Osteoblast (primary cell): ENCODE data around the gene CCDC112. TPM values are rescaled to one million over a fixed set of nuclear protein-coding genes. Genes with fewer than 3 reads are reported as not detected.

Source experiments
- DNase-seq: peaks from one replicate; pipeline ENCODE4 v3.0.0; 2011; ENCODE audit warnings: low spot score, mixed read lengths; ENCODE audit not compliant: insufficient read length; ENCODE audit errors: missing footprints
- H2AFZ ChIP-seq: 2 replicates; pipeline ENCODE4 v1.6.0; 2011; ENCODE audit warnings: mild to moderate bottlenecking, low read length
- H3K27ac ChIP-seq: 2 replicates; pipeline ENCODE4 v1.5.1; 2011; ENCODE audit warnings: mild to moderate bottlenecking, low read depth, low read length, moderate library complexity
- H3K27me3 ChIP-seq: 2 replicates; pipeline ENCODE4 v1.6.0; 2012; ENCODE audit warnings: mild to moderate bottlenecking, control low read depth, inconsistent platforms, low read length, moderate library complexity; ENCODE audit not compliant: insufficient read depth
- H3K36me3 ChIP-seq: 2 replicates; pipeline ENCODE4 v1.5.1; 2011; ENCODE audit warnings: mild to moderate bottlenecking, low read length, control low read depth, moderate library complexity; ENCODE audit not compliant: insufficient read depth
- H3K4me1 ChIP-seq: 2 replicates; pipeline ENCODE4 v1.5.1; 2011; ENCODE audit warnings: mild to moderate bottlenecking, low read length, control low read depth, moderate library complexity; ENCODE audit not compliant: insufficient read depth
- H3K4me2 ChIP-seq: 2 replicates; pipeline ENCODE4 v1.6.0; 2011; ENCODE audit warnings: mild to moderate bottlenecking, low read length; ENCODE audit not compliant: insufficient read depth
- H3K4me3 ChIP-seq: fragments of 200-600 bp; sonication (generic); 3 replicates; pipeline ENCODE4 v1.5.1; 2012; ENCODE audit warnings: mild to moderate bottlenecking, low read length, inconsistent platforms; ENCODE audit not compliant: insufficient read depth
- H3K79me2 ChIP-seq: 2 replicates; pipeline ENCODE4 v1.6.0; 2012; ENCODE audit warnings: mild to moderate bottlenecking, low read length, control low read depth, inconsistent platforms; ENCODE audit not compliant: insufficient read depth
- H3K9me3 ChIP-seq: 2 replicates; pipeline ENCODE4 v1.5.1; 2011; ENCODE audit warnings: low read depth, low read length, control low read depth
- H4K20me1 ChIP-seq: 2 replicates; pipeline ENCODE4 v1.6.0; 2012; ENCODE audit warnings: mild to moderate bottlenecking, low read length, control low read depth; ENCODE audit not compliant: insufficient read depth
- CTCF ChIP-seq: IDR thresholded peaks from 2 replicates; pipeline ENCODE4 v1.5.1; 2011; ENCODE audit warnings: mild to moderate bottlenecking, low read depth, low read length, moderate library complexity; ENCODE audit errors: extremely low read depth
- total RNA-seq: library from RNA; depleted of rRNA; stranded (reverse); fragments of >200 nt; gene quantifications from 2 replicates; pipeline ENCODE4 v1.2.3, GENCODE V29; 2012

Gene CCDC112
- total RNA-seq, 1 donor = 4.7 TPM

- Histone ChIP-seq H4K20me1 (no peaks in the 10 kb centered on the region), H3K4me2 (no peak overlapping the region), H3K4me3 (no peak overlapping the region), H3K36me3 (no peaks in the 10 kb centered on the region), H3K79me2 (no peaks in the 10 kb centered on the region), H3K9me3 (no peaks in the 10 kb centered on the region), H3K4me1 (peaks cover 3% of the 10 kb centered on the region), H3K27ac (no peak overlapping the region), H2AFZ (no peak overlapping the region), H3K27me3 (no peaks in the 10 kb centered on the region)
- DNase-seq = no peak
- no peak for TF ChIP-seq CTCF
Observed at GRCh38 chr5:115320006-115320405, 23.6 kb upstream of the CCDC112 start.

- Histone ChIP-seq H3K27me3 (no peaks in the 10 kb centered on the region), H3K4me3 (no peak overlapping the region), H3K4me2 (no peak overlapping the region), H3K36me3 (no peaks in the 10 kb centered on the region), H3K9me3 (no peaks in the 10 kb centered on the region), H2AFZ (no peak overlapping the region), H3K4me1 (peaks cover 3% of the 10 kb centered on the region), H3K27ac (no peak overlapping the region), H4K20me1 (no peaks in the 10 kb centered on the region), H3K79me2 (no peaks in the 10 kb centered on the region)
- TF ChIP-seq CTCF = no peak
- no peak for DNase-seq
Observed at GRCh38 chr5:115319007-115319406, 22.6 kb upstream of the CCDC112 start.

GRCh38 chr5:115317736-115318135 is 21.3 kb upstream of the CCDC112 start:
- Histone ChIP-seq H4K20me1 (no peaks in the 10 kb centered on the region), H3K27me3 (no peaks in the 10 kb centered on the region), H3K36me3 (no peaks in the 10 kb centered on the region), H3K4me3 (no peak overlapping the region), H3K4me1 (peaks cover 3% of the 10 kb centered on the region), H3K27ac (no peak overlapping the region), H3K4me2 (no peak overlapping the region), H3K79me2 (no peaks in the 10 kb centered on the region), H2AFZ (no peak overlapping the region), H3K9me3 (no peaks in the 10 kb centered on the region)
- TF ChIP-seq CTCF = no peak
- DNase-seq = no peak

GRCh38 chr5:115317320-115317719 is 20.9 kb upstream of the CCDC112 start:
- DNase-seq = no peak
- H4K20me1 ChIP-seq = no peaks in the 10 kb centered on the region
- peaks cover 3% of the 10 kb centered on the region for H3K4me1 ChIP-seq

More at GRCh38 chr5:115317320-115317719, 20.9 kb upstream of the CCDC112 start:
- no peak for TF ChIP-seq CTCF
- no peaks in the 10 kb centered on the region for H3K27me3 ChIP-seq
- no peaks in the 10 kb centered on the region for H3K79me2 ChIP-seq
- no peak overlapping the region for H3K4me3 ChIP-seq
- H3K36me3 ChIP-seq = no peaks in the 10 kb centered on the region
- no peak overlapping the region for H3K27ac ChIP-seq
- no peak overlapping the region for H2AFZ ChIP-seq
- no peaks in the 10 kb centered on the region for H3K9me3 ChIP-seq
- H3K4me2 ChIP-seq = no peak overlapping the region
